ENCODE data around the gene HNRNPA1L2.
"Not testable (repeated sequence)": the region's sequence is repeated elsewhere in the genome, so short reads cannot be mapped to it uniquely, and the experiment has no call there.

HNRNPA1L2 gene

DNA sequence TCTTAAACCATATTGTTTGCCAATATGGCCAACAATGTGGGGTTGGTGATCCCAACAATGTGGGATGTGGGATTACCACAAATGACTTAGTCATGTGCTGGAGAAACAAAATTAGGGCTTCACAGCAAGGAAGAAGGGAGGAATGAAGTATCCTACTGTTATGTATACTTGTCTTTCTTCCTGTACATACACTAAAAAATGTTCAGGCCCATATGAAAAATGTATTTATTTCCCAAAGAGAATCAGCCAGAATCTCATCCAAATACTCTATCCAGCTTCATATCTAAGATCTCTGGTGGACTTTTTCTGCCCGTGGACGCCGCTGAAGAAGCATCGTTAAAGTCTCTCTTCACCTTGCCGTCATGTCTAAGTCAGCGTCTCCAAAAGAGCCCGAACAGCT lies at the start of gene HNRNPA1L2:
TSS of gene HNRNPA1L2 (plus strand) at position 301 of the 400 bp plus-strand sequence. CDS start at position 363, 62 bp downstream.
- DNase-seq: no peak

DNA sequence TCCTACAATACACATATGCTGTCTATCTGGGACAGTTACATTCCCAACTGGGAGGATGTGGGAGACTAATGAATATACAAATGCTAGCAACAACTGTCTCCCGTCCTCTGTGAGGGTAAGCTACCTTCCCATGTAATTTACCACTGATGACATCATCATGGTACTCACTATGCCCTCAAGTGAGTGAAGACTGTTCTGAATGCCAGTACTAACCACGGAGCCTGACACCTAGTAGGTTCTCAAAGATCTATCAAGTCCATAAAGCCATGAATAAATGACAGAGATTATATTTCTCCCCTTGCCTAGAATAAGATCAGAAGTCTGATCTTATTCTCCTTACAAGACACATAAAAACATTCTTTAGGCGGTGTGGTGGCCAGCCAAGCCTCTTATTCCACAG lies 49.1 kb upstream of the HNRNPA1L2 start:
- DNase-seq: not testable (repeated sequence)

DNA sequence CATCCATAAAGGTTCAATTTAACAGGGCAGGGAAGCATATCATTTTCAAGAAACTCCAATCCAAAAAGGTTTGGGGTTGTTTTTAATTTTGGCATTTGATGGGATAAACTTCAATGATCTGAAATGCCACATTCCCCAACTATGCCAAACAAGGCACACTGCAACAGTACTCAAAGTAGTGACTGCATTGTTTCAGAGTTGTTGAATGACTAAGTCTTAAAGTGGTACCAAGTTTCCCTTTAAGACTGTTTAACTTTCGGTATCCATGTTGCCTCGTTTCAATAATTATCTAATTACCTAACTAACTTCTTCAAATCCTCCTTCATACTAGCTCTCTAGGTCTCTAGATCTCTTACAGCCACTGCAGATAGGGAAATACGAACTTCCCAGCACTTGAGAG lies 48.4 kb upstream of the HNRNPA1L2 start:
- not testable (repeated sequence) for DNase-seq

DNA sequence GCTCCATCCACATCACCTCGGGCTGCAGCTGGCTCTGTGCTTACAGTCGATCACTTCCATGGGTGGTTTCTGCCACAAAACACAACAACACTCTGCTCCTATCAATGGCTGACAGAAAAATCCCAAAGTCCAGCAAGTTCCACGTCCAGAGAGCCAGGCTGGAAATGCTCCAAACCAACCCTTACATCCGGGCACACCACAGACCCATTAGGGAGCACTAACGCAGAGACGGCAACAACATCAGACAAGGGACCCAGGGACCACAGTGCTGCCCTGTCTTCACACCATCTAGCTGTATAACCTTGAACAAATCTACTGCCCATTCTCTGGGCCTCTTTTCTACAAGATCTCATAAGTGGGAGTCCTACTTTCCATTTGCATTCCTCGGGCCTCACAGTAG lies 47.9 kb upstream of the HNRNPA1L2 start:
- not testable (repeated sequence) for DNase-seq

DNA sequence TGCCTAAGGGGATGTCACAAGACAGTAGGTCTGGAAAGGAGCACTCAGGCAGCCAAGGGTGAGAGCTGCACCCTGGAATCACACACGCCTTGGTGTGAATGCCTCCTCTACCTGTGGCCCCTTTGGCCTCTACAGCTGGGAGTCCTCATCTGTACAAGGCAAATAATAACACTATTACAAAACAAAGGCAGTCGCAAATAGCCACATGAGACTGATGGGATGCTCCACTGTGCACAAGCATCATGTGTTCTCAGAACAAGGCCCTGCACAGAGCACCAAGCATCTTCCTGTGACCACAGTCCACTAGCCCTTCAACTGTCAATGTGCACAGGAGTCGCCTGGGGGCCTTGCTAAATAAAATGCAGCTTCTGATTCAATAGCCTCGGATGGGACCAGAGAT lies 44.6 kb upstream of the HNRNPA1L2 start:
- no peak for DNase-seq

DNA sequence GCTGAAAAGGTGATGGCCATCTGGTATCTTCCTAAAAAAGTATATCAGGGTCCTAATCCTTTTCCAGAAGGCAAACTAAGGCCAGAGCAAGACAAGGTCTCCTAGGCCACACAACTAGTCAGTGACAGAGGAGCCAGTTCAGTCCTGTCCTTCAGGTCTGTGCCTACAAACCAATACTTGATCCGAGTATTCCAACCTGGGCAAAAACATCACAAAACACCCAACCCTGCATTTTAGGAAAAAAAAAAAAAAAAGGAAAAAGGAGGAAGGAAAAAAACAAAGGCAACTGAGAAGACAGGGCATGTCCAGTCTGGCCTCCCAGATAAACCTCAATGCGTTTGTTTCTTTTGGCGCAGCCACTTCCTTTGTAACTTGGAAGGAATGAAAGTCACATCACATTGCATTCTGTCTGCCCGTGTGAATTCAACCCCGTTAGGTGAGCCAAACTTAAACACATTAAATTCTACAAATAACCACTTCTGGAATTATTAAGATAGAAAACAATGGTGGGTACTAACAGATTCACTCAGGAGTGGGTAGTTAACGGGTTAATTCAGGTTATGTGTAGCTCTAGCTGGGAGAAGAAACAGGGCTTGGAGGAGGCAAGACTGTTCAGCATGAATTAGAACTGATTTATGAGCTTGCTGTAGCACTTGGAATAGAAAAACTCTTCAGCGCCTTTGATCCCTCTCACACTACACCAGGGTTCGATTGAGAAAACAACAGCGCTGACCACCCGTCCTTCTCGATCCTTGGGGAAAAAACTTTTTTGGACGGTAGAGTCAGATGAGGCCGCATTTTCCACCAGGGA lies 43.0 kb upstream of the HNRNPA1L2 start:
- peak; percentile 19 for DNase-seq

DNA sequence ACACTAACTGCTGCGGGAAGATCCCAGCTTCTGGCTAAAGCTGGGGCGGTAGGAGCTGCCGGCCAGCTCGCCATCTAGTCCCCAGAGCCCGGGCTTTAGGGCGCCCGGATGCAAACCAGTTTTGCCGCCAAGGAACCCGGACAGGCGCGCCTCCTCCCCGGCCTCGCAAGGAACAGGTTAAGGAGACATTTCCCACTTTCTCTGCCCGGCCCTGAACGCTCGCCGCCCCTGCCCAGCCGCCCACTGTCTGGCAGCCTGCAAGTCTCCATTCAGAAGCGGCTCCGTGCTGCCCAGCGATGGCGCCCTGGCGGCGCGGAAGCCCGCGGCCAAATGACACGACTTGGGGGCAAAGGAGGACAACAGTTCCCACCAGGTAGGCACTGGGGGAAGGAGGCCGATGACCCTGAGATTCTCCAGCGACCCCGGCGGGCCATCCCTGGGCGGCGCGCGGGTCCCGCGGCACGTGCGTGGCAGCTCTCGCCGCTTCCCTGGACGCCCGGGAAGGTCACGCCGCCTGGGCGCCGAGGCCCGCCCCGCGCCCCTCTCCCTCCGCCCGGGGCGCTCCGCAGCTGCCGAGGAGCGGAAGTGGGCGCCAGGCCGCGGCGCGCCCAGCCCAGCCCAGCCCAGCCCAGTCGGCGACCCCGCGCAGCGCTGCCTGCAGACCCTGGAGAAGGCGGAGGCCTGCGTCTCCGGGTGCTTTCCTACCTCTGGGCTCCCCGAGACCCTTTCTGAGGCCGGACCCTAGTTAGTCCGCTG lies 42.2 kb upstream of the HNRNPA1L2 start:
- peak; percentile 10 for DNase-seq

DNA sequence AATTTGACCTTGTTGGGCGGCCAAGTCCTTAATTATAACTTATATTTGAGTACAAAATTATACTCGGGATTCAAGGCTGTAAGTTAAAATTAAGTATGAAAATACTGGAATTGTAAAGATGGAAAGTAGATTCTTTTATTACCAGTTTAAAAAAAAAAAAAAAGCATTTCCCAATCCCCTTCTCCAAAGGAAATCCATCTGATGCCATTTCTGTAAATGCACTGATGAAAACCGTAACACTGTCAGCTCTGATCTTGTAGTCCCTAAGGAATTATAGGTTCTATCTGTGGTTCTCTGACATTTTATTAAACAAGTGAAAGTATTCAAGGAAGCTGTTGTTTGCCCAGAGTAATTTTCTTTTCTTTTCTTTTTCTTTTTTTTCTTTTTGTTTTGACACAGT lies 41.6 kb upstream of the HNRNPA1L2 start:
- no peak for DNase-seq

DNA sequence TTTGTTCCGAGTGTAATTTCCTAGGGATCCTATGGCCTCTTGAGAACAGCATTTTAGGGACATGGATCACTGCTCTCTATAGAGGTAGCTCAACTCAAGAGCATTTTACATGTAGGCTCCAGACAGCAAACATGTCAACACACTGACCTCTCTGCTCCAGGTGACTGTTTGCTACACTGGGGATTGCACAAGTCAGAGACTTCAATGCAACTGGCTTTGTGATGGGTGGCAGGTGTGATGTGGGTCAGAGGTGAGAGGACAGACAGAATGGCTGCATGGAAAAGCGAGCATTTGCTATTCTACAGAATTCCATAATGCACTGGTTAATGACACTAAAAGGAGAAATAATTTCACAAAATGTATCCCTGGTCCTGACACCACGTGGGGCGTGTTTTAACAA lies 38.9 kb upstream of the HNRNPA1L2 start:
- DNase-seq: not testable (repeated sequence)

DNA sequence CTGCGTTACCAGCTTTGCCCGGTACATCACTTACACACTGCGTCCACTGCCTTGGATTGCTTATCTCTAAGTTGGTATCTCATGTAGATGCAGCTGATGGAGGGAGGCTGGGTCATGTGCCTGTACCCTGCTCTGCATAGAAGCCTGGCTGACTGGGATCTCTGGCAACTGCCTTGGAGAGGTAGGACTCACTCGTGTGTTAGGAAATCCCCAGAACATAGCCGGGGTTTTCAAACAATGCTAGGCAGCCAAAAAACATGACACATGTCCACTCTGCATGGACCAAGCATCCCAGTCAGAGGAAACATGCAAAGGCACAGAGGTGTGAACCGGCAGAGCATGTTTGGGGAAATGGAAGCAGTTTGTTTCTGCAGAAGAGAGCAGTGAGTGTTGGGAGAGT lies 36.1 kb upstream of the HNRNPA1L2 start:
- DNase-seq: not testable (repeated sequence)

DNA sequence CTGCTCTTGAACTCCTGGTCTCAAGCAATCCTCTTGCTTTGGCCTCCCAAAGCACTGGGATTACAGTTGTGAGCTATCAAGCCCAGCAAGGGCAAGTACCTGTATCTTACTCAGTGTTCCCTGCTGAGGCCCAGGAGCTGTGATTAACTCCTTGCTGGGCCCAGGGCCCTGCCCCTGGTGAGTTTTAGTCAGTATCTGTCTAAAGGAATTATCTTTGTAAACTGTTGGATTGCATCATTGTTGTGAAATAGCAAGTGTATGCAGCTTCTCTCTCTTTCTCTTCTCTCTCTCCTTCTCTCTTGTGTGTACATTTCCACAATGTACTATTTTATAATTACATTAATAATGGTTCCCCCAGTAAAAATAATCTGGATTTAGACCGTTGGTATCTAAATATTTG lies 35.4 kb upstream of the HNRNPA1L2 start:
- not testable (repeated sequence) for DNase-seq

DNA sequence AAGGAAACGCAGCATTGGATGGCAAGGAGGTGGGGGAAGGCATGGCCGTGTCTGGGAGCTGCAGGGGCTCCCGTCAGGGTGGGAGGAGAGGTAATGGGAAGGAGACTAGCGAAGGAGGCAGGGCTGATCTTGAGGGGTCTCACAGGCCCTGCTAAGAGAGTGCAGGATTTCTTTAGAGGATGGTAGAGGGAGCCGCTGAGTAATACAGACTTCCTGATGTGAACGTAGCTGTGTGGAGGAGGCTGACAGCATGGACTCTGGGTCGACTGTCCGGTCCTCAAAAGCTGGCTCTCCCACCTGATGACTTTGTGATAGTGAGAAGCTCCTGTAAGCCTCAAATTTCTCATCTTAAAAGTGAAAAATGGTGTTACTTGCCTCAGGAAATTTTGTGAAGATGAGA lies 34.0 kb upstream of the HNRNPA1L2 start:
- not testable (repeated sequence) for DNase-seq

DNA sequence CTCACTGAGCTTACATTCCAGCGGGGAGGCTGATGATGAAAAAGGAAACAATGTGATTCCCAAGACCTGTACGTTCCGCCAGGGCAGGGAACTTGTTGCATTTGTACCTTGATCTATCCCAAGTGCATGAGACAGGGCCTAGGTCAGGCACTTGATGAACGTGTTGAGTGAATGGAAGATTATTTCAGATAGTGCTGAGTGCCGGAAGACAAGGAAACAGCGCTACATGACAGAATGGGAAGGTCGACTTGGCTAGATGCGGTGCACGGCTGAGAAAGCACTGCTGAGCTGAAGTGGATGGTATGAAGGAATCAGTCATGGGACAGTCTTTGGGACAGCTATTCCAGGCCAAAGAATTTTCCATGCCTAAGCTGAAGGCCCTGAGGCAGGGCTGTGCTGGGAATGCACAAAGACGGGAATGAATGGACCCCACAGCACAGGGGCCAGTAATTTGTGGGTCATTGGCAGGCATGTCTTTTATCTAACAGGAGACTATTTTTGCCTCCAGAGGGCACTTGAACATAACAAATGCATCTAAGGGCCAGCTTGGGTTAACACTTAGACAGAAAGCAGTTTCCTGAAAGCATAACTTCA lies 33.1 kb upstream of the HNRNPA1L2 start:
- DNase-seq: not testable (repeated sequence)

DNA sequence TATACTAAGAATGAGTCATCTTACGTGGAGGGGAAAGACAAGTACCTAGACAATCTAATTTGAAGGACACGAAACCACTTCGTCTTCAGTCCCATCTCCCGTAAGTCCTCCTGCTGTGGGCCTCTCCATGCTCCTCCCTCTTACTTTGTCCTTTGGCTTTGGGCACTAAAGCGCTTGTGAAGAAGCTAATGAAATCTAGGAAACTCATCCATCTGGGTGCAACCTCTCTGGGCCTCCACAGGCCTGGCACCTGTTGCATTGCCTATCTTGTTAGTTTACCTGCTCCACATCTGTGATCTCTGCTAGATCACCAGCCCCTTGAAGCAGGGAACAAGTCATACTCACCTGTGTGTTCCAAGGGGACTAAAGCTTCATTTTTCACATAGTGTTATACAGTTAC lies 32.1 kb upstream of the HNRNPA1L2 start:
- not testable (repeated sequence) for DNase-seq

DNA sequence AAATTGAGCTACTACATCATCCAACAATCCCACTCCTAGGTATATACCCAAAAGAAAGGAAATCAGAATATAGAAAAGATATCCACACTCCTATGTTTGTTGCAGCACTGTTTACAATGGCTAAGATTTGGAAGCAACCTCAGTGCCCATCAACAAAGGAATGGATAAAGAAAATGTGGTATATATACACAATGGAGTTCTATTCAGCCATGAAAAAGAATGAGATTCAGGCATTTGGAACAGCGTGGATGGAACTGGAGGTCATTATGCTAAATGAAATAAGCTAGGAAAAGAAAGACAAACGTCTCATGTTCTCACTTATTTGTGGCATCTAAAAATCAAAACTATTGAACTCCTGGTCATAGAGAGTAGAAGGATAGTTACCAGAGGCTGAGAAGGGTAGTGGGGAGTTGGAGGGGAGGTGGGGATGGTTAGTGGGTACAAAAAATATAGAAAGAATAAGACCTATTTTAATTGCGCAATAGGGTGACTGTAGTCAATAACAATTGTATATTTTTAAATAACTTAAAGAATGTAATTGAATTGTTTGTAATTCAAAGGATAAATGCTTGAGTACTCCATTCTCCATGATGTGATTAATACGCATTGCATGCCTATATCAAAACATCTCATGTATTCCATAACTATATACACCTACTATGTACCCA lies 27.0 kb upstream of the HNRNPA1L2 start:
- no peak for DNase-seq

DNA sequence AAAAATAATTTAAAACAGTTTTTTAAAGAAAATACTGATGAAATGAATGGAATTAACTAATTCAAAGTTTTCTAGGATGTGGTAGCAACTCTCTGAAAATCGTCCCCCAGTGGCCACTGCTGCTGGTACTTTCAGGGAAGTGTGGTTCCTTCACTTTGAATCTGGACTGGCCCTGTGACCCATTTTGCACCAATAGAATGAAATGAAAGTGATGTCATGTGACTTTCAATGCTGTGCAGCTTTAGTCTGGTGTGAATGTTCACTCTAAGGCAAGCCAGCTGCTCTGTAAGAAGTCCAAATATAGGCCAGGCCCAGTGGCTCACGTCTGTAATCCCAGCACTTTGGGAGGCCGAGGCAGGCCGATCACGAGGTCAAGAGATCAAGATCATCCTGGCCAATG lies 26.4 kb upstream of the HNRNPA1L2 start:
- DNase-seq: no peak

DNA sequence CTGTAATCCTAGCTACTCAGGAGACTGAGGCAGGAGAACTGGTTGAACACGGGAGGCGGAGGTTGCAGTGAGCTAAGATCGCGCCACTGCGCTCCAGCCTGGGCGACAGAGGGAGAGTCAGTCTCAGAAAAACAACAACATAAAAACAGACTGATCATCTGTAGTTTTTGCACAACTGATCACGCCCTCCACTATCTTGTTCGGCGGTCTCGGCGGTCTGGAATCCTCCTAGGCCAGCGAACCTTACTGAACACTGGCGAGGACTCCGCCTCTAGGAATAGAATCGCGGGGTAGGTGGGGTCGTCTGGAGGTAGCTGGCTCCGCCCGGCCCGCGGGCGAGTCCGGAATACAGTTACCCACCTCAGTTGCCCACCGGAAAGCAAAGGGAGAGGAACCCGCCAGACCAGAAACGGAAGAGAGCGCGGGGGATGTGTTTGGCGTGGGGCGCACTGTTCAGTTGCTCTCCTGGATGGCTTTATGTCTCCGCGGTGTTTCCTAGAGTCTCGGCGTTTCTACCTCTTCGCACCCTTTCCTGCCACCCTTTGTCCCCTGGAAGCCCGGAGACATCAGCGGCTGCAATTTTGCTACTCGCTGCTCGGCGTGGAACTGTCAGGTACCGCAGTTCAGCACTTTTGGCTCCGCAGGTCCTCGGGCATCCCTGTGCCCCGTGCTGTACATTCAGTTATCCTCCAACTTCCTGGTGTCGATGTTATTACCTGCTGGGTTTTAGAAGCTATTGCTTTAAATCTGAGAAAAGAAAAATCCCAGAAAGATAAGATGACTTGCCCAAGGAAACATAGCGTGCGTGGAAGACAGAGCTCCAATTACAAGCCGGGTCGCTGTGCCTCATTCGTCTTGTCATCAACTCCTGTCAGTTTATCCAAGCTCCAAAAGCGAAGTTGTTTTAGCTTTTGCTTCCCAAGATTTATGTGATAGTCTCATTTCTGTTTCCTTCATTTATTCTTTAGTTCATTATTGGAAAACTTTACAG lies 24.9 kb upstream of the HNRNPA1L2 start:
- DNase-seq: peak; percentile 69

DNA sequence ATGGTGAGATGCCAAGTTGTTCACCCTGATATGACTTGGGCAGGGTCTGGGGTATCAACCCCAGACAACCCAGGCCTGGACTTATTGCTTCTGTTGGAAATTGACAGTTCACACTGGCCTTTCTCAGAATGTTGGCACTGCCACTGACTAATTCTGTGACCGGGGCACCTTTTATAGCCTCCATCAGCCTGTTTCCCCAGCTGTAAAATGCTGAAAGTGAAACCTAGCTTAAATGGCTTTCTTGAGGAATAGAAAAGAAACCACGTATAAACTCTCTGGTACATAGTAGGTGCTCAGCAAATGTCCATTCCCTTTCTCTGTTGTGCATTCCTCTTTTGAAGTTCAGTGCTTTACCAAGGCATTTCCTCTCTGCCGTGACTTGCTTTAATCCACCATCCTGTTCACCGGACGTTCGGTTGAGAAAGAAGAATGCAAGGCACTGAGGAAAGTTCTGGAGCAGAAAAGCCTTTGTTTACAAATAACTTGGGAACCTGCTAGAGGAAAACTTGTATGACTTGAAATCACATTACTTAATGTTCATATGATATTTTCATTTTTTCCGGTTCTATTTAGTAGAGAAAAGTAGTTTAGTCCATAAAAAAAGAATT lies 11.0 kb upstream of the HNRNPA1L2 start:
- not testable (repeated sequence) for DNase-seq

DNA sequence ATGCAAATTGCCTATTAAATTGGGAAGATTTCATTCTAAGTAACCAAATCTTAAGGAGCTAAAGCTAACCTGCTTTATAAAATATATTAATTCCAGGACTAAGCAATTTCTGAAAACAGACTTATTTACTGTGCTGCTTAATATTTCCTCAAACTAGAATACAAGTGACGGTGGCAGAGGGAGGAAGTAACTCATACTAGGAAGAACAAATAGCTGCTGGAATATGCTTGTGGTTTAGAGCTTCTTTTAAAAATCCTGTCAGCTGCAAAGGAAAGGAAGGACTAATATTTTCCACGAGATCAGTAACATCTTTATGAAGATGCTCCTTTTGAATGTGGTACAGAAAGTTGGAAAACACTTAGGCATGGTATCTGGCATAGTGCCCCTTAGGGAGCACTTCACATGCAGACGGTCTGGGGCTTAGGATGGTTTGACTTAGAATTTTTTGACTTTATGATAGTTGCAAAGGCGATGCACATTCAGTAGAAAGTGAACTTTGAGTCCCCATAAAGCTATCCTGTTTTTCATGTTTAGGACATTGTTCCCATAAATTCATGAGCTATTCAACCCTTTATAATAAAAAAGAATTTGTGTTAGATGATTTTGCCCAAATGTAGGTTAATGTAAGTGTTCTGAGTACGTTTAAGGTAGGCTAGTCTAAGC lies 3.4 kb upstream of the HNRNPA1L2 start:
- DNase-seq: no peak

DNA sequence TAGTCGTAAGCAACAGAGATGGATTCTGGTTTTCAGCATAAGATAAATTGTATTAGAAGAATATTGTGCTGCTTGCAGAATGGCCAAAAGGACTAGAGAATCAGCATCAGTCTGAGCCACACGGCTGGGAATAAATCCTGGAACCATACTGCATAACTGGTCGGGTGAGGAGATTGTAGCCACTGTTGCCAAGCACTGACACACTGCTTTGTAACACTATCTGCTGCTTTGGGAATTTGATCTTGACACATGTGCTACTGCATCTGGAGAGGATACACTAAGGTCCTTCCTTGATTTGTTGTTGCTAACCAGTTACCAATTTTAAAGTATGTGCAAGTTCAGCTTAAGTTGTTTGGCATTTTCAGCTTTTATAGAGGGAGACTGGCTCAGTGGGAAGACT lies 1.9 kb downstream of the HNRNPA1L2 start:
- no peak for DNase-seq

DNA sequence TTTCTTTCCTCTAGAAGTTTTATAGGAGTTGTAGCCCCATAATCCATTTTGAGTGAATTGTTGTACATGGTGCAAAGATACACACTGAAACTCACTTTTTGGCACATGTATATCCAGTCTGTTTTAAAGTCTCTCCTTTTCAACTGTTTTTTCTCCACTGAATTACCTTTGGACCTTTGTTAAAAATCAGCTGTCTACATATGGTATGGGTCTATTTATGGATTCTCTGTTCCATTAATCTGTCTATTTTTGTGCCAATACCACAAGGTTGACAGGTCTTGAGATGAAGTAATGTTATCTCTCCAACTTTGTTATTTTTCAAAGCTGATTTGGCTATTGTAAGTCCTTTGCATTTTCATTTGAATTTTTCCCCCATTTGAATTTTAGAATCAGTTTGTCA lies 4.7 kb downstream of the HNRNPA1L2 start:
- DNase-seq: no peak

Measured in NCI-H510A (cell line).